HCT116 (cell line): ENCODE results near the gene PRR23E. TPM values are rescaled to one million over a fixed set of nuclear protein-coding genes. Genes with fewer than 3 reads are reported as not detected.

Source experiments
- ATAC-seq: fragments of 200-7000 bp; cut with Tn5 transposase; 2 replicates; pipeline ENCODE4 v1.9.1; 2020; ENCODE audit warnings: mild to moderate bottlenecking, moderate library complexity
- BruUV-seq: library from RNA; stranded (reverse); fragments of 400-500 nt; replicated peaks from 2 replicates; lab custom pipeline; 2021; lab: Mats Ljungman, UMichigan
- CTCF ChIA-PET: fragments of 300-600 bp; sonication (Branson Sonifier 250); formaldehyde crosslinking; loops from one replicate; lab custom pipeline; 2021; ENCODE audit warnings: antibody characterized with exemption; lab: Charles Lee
- POLR2A ChIA-PET: fragments of 300-600, 350-600 bp; sonication (Branson Sonifier 250); formaldehyde crosslinking; loops from one replicate; lab custom pipeline; 2021; ENCODE audit warnings: antibody characterized with exemption; lab: Charles Lee
- RAD21 ChIA-PET, 2 experiments: fragments of 300-600 bp; sonication (Branson Sonifier 250); formaldehyde crosslinking; loops; one replicate each; lab custom pipeline; 2023; ENCODE audit warnings: low total read pairs in 2 of 2; ENCODE audit not compliant: uncharacterized antibody in 2 of 2, unreplicated experiment in 2 of 2, low non-redundant PET in 1 of 2; lab: Charles Lee
- DNase-seq: peaks from one replicate; pipeline ENCODE4 v3.0.0-alpha.2; 2010; ENCODE audit warnings: low read depth, low spot score
- H2AFZ ChIP-seq: fragments of 200-600 bp; shearing (Covaris generic), sonication (generic); 2 replicates; pipeline ENCODE4 v1.6.1; 2017; ENCODE audit warnings: low read depth, mixed run types, mixed read lengths, antibody characterized with exemption, low read length; ENCODE audit not compliant: poor library complexity, severe bottlenecking
- H3K27ac ChIP-seq: 2 replicates; pipeline ENCODE4 v1.5.1; 2012; ENCODE audit warnings: low read depth, low read length
- H3K27me3 ChIP-seq: fragments of 200-600 bp; sonication (generic); 2 replicates; pipeline ENCODE4 v1.6.1; 2016; ENCODE audit warnings: mixed run types, low read length, mixed read lengths; ENCODE audit not compliant: insufficient read depth
- H3K36me3 ChIP-seq, 2 experiments: fragments of 200-500 bp in 1 of 2; fragments of 200-600 bp in 1 of 2; sonication (Bioruptor generic) in 1 of 2; sonication (generic) in 1 of 2; 2 replicates each; pipeline versions ENCODE4 v1.5.1 to v1.6.1; 2014 to 2016; ENCODE audit warnings: low read length in 2 of 2, inconsistent platforms in 1 of 2, mixed read lengths in 1 of 2, mixed run types in 1 of 2; ENCODE audit not compliant: insufficient read depth in 2 of 2, control insufficient read depth in 1 of 2
- H3K4me1 ChIP-seq, 2 experiments: fragments of 200-600 bp in 1 of 2; sonication (generic) in 1 of 2; 2 replicates each; pipeline versions ENCODE4 v1.5.1 to v1.6.1; 2012 to 2017; ENCODE audit warnings: low read length in 2 of 2, inconsistent platforms in 1 of 2, mild to moderate bottlenecking in 1 of 2, mixed read lengths in 1 of 2, mixed run types in 1 of 2, moderate library complexity in 1 of 2; ENCODE audit not compliant: insufficient read depth in 2 of 2, control insufficient read depth in 1 of 2
- H3K4me2 ChIP-seq: fragments of 200-600 bp; sonication (generic); 2 replicates; pipeline ENCODE4 v1.6.1; 2017; ENCODE audit warnings: mixed run types, low read length, mixed read lengths
- H3K4me3 ChIP-seq, 2 experiments: fragments of 200-600 bp in 1 of 2; sonication (generic) in 1 of 2; replicated peaks in 1 of 2; 2 replicates each; pipeline ENCODE4 v1.5.1; 2011 to 2016; ENCODE audit warnings: low read length in 2 of 2, control low read depth in 1 of 2, low read depth in 1 of 2, mild to moderate bottlenecking in 1 of 2, mixed read lengths in 1 of 2, mixed run types in 1 of 2
- H3K79me2 ChIP-seq: fragments of 200-600 bp; sonication (generic); 2 replicates; pipeline ENCODE4 v1.6.1; 2017; ENCODE audit warnings: mild to moderate bottlenecking, mixed run types, low read length, moderate library complexity, mixed read lengths; ENCODE audit not compliant: insufficient read depth
- H3K9ac ChIP-seq: fragments of 200-600 bp; sonication (generic); 2 replicates; pipeline ENCODE4 v1.6.1; 2016; ENCODE audit warnings: low read length, mixed read lengths
- H3K9me2 ChIP-seq: fragments of 200-600 bp; sonication (generic), shearing (Covaris generic); 2 replicates; pipeline ENCODE4 v1.6.1; 2017; ENCODE audit warnings: mixed run types, mild to moderate bottlenecking, moderate library complexity; ENCODE audit not compliant: insufficient read depth
- H3K9me3 ChIP-seq, 2 experiments: fragments of 200-500 bp in 1 of 2; fragments of 200-600 bp in 1 of 2; sonication (Bioruptor generic) in 1 of 2; sonication (generic) in 1 of 2; 2 replicates each; pipeline ENCODE4 v1.6.1; 2014 to 2017; ENCODE audit warnings: low read length in 2 of 2, mixed read lengths in 2 of 2, inconsistent platforms in 1 of 2, low read depth in 1 of 2, mild to moderate bottlenecking in 1 of 2, mixed run types in 1 of 2, moderate library complexity in 1 of 2; ENCODE audit not compliant: control insufficient read depth in 1 of 2, insufficient read depth in 1 of 2
- H4K20me1 ChIP-seq: fragments of 200-600 bp; sonication (generic), shearing (Covaris generic); 2 replicates; pipeline ENCODE4 v1.6.1; 2017; ENCODE audit warnings: mixed run types, mild to moderate bottlenecking, moderate library complexity; ENCODE audit not compliant: insufficient read depth
- CBX3 ChIP-seq: IDR thresholded peaks from 2 replicates; pipeline ENCODE4 v1.6.1; 2012; ENCODE audit warnings: low read depth
- CEBPB ChIP-seq: IDR thresholded peaks from 2 replicates; pipeline ENCODE4 v1.6.1; 2012; ENCODE audit warnings: low read depth
- EGR1 ChIP-seq: IDR thresholded peaks from 2 replicates; pipeline ENCODE4 v1.6.1; 2012; ENCODE audit warnings: low read depth
- ELF1 ChIP-seq: IDR thresholded peaks from 2 replicates; pipeline ENCODE4 v1.6.1; 2012; ENCODE audit warnings: low read depth, borderline replicate concordance
- EZH2 ChIP-seq: fragments of 200-600 bp; sonication (generic); IDR thresholded peaks from 2 replicates; pipeline ENCODE4 v1.6.1; 2017; ENCODE audit warnings: antibody characterized with exemption, mixed run types
- EZH2phosphoT487 ChIP-seq: fragments of 200-600 bp; IDR thresholded peaks from 2 replicates; pipeline ENCODE4 v1.6.1; 2018; ENCODE audit warnings: antibody characterized with exemption, borderline replicate concordance
- FOSL1 ChIP-seq: IDR thresholded peaks from 2 replicates; pipeline ENCODE4 v1.6.1; 2012; ENCODE audit warnings: low read depth
- JUND ChIP-seq: IDR thresholded peaks from 2 replicates; pipeline ENCODE4 v1.6.1; 2012
- MAX ChIP-seq: IDR thresholded peaks from 2 replicates; pipeline ENCODE4 v1.6.1; 2012
- POLR2A ChIP-seq: IDR thresholded peaks from 2 replicates; pipeline ENCODE4 v1.7.0; 2011; ENCODE audit warnings: borderline replicate concordance; ENCODE audit not compliant: insufficient read depth, insufficient read length; ENCODE audit errors: extremely low read depth
- POLR2AphosphoS5 ChIP-seq: IDR thresholded peaks from 2 replicates; pipeline ENCODE4 v1.6.1; 2011; ENCODE audit warnings: mild to moderate bottlenecking, low read depth, low read length, moderate library complexity
- RAD21 ChIP-seq: IDR thresholded peaks from 2 replicates; pipeline ENCODE4 v1.6.1; 2012; ENCODE audit warnings: low read depth, mild to moderate bottlenecking
- SIN3A ChIP-seq: IDR thresholded peaks from 2 replicates; pipeline ENCODE4 v1.6.1; 2012; ENCODE audit warnings: low read depth
- SP1 ChIP-seq: IDR thresholded peaks from 2 replicates; pipeline ENCODE4 v1.6.1; 2012; ENCODE audit warnings: low read depth
- SRF ChIP-seq: IDR thresholded peaks from 2 replicates; pipeline ENCODE4 v1.6.1; 2012; ENCODE audit warnings: low read depth
- TCF7L2 ChIP-seq: IDR thresholded peaks from 2 replicates; pipeline ENCODE4 v1.7.0; 2011; ENCODE audit warnings: borderline replicate concordance, inconsistent platforms; ENCODE audit not compliant: insufficient read depth, insufficient read length; ENCODE audit errors: extremely low read depth
- YY1 ChIP-seq: IDR thresholded peaks from 2 replicates; pipeline ENCODE4 v1.6.1; 2011; ENCODE audit warnings: low read length, low read depth, moderate library complexity, mild to moderate bottlenecking; ENCODE audit not compliant: insufficient replicate concordance; ENCODE audit errors: extremely low read depth
- ZFX ChIP-seq: fragments of 450-650 bp; IDR thresholded peaks from 2 replicates; pipeline ENCODE4 v1.6.1; 2017
- ZNF274 ChIP-seq: fragments of 200-500 bp; sonication (Bioruptor generic); IDR thresholded peaks from 2 replicates; pipeline ENCODE4 v1.6.1; 2014; ENCODE audit warnings: mild to moderate bottlenecking, low read depth, low read length, inconsistent platforms
- intact Hi-C: fragments of 100-400 bp; cut with micrococcal nuclease; formaldehyde crosslinking; loops from 2 replicates; pipeline ENCODE4 v1.10.0; 2022
- total RNA-seq: library from RNA; stranded (reverse); gene quantifications from one replicate; pipeline ENCODE4 v1.2.1, GENCODE V29; 2021; ENCODE audit not compliant: unreplicated experiment
- TF ChIP-seq, protein P1 (sequence below): IDR thresholded peaks from 2 replicates; pipeline ENCODE4 v1.6.1; 2012
- TF ChIP-seq, protein P2 (sequence below): IDR thresholded peaks from 2 replicates; pipeline ENCODE4 v1.6.1; 2012; ENCODE audit warnings: low read depth
- TF ChIP-seq, protein P3 (sequence below), 3 experiments: fragments of 200-600 bp in 1 of 3; sonication (generic) in 1 of 3; IDR thresholded peaks in 2 of 3; conservative IDR thresholded peaks in 1 of 3; 2 replicates each; pipeline ENCODE4 v1.5.1; 2012 to 2017; ENCODE audit warnings: low read depth in 2 of 3, low read length in 2 of 3, antibody characterized with exemption in 1 of 3, borderline replicate concordance in 1 of 3, control low read depth in 1 of 3, mild to moderate bottlenecking in 1 of 3, mixed read lengths in 1 of 3, mixed run types in 1 of 3, moderate library complexity in 1 of 3; ENCODE audit not compliant: insufficient read depth in 1 of 3

PRR23E gene
- total RNA-seq, 1 experiment from 2014 or later: not detected

DNA sequence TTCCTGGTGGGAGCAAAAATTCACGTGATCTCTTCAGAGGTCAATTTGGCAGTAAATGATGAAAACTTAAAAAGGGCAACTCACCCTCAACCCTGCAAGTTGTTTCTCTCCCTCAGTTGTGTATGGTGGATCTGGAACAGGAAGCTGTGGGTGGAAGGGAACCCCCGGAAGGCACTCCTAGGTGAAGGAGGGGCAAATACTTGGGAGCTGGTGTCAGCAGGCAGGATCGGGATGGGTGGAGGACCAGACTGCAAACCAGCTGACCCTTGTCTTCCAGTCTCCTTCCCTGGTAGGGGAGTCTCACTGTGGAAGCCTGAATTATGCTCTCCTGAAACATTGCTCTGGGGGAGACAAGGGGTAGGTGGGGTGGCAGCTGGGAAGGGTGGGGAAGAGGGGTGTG is 33.5 kb downstream of the PRR23E start:
- Histone ChIP-seq H3K9ac (peak overlapping the region; percentile 47), H3K4me2 (peak overlapping the region; percentile 77), H2AFZ (peak overlapping the region; percentile 17), H4K20me1 (no peaks in the 10 kb centered on the region), H3K4me3 (peak overlapping the region; percentile 40 to 54), H3K27ac (peak overlapping the region; percentile 31), H3K9me3 (peaks cover 3 to 5% of the 10 kb centered on the region in 2 experiments; a peak in 1 of 4 replicates), H3K79me2 (no peaks in the 10 kb centered on the region), H3K36me3 (no peaks in the 10 kb centered on the region), H3K27me3 (no peaks in the 10 kb centered on the region), H3K9me2 (no peaks in the 10 kb centered on the region), H3K4me1 (peaks cover 6 to 20% of the 10 kb centered on the region in 2 experiments; a peak in 3 of 4 replicates)
- intact Hi-C loops: no loop called here
- ChIA-PET CTCF (interaction anchor here (1.2 to 1.9 kb wide), 2 partner anchors 28 to 78 kb away, joined by 3 to 7 read pairs; no protein-coding TSS in a partner anchor), POLR2A (interaction anchor here (1.2 to 1.8 kb wide), 3 partner anchors 12 to 78 kb away, joined by 3 to 5 read pairs (median 4); no protein-coding TSS in a partner anchor), RAD21 (interaction anchor here in 1 of 2 experiments (0.7 kb wide), 1 partner anchor 85 kb away, joined by 4 read pairs; no protein-coding TSS in a partner anchor)
- BruUV-seq: no TSS peak
- peak; percentile 79 for ATAC-seq
- DNase-seq: peak; percentile 37
- TF ChIP-seq SP1 (no peak; the same call in 1 of the 2 replicates), EZH2 (no peak), POLR2AphosphoS5 (peak; percentile 65), MAX (no peak), CEBPB (no peak), RAD21 (no peak), ELF1 (no peak), YY1 (no peak), EGR1 (peak; percentile 82), POLR2A (peak; percentile 26), EZH2phosphoT487 (no peak), FOSL1 (no peak), CBX3 (0 out of 2 replicates have a peak, but pooled peaks have one; percentile 29), SIN3A (no peak), TCF7L2 (no peak), ZFX (no peak), JUND (no peak), SRF (no peak), ZNF274 (no peak)
- TF ChIP-seq, protein P1, sequence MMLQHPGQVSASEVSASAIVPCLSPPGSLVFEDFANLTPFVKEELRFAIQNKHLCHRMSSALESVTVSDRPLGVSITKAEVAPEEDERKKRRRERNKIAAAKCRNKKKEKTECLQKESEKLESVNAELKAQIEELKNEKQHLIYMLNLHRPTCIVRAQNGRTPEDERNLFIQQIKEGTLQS: no peak
- TF ChIP-seq, protein P2, sequence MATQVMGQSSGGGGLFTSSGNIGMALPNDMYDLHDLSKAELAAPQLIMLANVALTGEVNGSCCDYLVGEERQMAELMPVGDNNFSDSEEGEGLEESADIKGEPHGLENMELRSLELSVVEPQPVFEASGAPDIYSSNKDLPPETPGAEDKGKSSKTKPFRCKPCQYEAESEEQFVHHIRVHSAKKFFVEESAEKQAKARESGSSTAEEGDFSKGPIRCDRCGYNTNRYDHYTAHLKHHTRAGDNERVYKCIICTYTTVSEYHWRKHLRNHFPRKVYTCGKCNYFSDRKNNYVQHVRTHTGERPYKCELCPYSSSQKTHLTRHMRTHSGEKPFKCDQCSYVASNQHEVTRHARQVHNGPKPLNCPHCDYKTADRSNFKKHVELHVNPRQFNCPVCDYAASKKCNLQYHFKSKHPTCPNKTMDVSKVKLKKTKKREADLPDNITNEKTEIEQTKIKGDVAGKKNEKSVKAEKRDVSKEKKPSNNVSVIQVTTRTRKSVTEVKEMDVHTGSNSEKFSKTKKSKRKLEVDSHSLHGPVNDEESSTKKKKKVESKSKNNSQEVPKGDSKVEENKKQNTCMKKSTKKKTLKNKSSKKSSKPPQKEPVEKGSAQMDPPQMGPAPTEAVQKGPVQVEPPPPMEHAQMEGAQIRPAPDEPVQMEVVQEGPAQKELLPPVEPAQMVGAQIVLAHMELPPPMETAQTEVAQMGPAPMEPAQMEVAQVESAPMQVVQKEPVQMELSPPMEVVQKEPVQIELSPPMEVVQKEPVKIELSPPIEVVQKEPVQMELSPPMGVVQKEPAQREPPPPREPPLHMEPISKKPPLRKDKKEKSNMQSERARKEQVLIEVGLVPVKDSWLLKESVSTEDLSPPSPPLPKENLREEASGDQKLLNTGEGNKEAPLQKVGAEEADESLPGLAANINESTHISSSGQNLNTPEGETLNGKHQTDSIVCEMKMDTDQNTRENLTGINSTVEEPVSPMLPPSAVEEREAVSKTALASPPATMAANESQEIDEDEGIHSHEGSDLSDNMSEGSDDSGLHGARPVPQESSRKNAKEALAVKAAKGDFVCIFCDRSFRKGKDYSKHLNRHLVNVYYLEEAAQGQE: no peak
- TF ChIP-seq, protein P3, sequence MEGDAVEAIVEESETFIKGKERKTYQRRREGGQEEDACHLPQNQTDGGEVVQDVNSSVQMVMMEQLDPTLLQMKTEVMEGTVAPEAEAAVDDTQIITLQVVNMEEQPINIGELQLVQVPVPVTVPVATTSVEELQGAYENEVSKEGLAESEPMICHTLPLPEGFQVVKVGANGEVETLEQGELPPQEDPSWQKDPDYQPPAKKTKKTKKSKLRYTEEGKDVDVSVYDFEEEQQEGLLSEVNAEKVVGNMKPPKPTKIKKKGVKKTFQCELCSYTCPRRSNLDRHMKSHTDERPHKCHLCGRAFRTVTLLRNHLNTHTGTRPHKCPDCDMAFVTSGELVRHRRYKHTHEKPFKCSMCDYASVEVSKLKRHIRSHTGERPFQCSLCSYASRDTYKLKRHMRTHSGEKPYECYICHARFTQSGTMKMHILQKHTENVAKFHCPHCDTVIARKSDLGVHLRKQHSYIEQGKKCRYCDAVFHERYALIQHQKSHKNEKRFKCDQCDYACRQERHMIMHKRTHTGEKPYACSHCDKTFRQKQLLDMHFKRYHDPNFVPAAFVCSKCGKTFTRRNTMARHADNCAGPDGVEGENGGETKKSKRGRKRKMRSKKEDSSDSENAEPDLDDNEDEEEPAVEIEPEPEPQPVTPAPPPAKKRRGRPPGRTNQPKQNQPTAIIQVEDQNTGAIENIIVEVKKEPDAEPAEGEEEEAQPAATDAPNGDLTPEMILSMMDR (IDR thresholded peaks at IDR 0.05 in 2 of 3, conservative IDR thresholded peaks at IDR 0.05 in 1 of 3; ENCODE audit: borderline replicate concordance in 1 of 3, insufficient read depth in 1 of 3, low read depth in 2 of 3, low read length in 2 of 3): no peak
